ENCODE data around the gene LDLRAD4. TPM values are rescaled to one million over a fixed set of nuclear protein-coding genes. Genes with fewer than 3 reads are reported as not detected.

LDLRAD4 gene
- total and polyA plus RNA-seq, 2 donors (not counting 1 experiment from before 2014, with no cell fraction given), result 13.9 to 35.7 TPM

GRCh38 chr18:13486284-13486683 is 267.7 kb downstream of the LDLRAD4 start:
- H3K4me1 Mint-ChIP-seq, result peaks cover 29% of the 10 kb centered on the region
- H3K27ac Mint-ChIP-seq, result no peak overlapping the region

GRCh38 chr18:13486686-13487085 is 268.1 kb downstream of the LDLRAD4 start:
- DNase-seq, result no peak
- no peak for TF ChIP-seq EZH2 (IDR thresholded peaks at IDR 0.05; ENCODE audit: borderline replicate concordance, insufficient read depth, low read depth, low read length, poor library complexity, severe bottlenecking)
- Histone ChIP-seq H3K9me3 (ENCODE audit: control extremely low read depth in 1 of 3, control insufficient read depth in 2 of 3, insufficient read depth in 1 of 3, low read length in 2 of 3) (no peaks in the 10 kb centered on the region), H3K4me3 (ENCODE audit: control extremely low read depth in 1 of 5, extremely low read depth in 1 of 5, insufficient read depth in 1 of 5, low read depth in 2 of 5, low read length in 4 of 5) (no peak overlapping the region), H3K27me3 (replicated peaks in 1 of 4; ENCODE audit: control extremely low read depth in 1 of 4, control insufficient read depth in 3 of 4, insufficient read depth in 4 of 4, low read length in 3 of 4) (no peaks in the 10 kb centered on the region), H4K20me1 (ENCODE audit: control insufficient read depth, insufficient read depth, low read length, poor library complexity, severe bottlenecking) (no peaks in the 10 kb centered on the region), H3K79me2 (ENCODE audit: control insufficient read depth, insufficient read depth, low read length) (peaks cover 16% of the 10 kb centered on the region), H3K9ac (ENCODE audit: low read length) (no peak overlapping the region), H2AFZ (ENCODE audit: insufficient read depth, low read depth, low read length, poor library complexity, severe bottlenecking) (no peak overlapping the region), H3K4me1 (ENCODE audit: control insufficient read depth in 2 of 2, insufficient read depth in 2 of 2, low read length in 2 of 2) (peaks cover 10 to 14% of the 10 kb centered on the region in 2 donors), H3K27ac (ENCODE audit: low read length in 2 of 2) (no peak overlapping the region), H3K36me3 (replicated peaks in 1 of 2; ENCODE audit: control extremely low read depth in 1 of 2, control insufficient read depth in 1 of 2, extremely low read depth in 1 of 2, insufficient read depth in 2 of 2, low read length in 1 of 2) (peaks cover 0 to 18% of the 10 kb centered on the region in 2 experiments), H3K4me2 (replicated peaks; ENCODE audit: low read depth, low read length, poor library complexity, severe bottlenecking) (no peak overlapping the region)
- Mint-ChIP-seq H3K4me3 (no peak overlapping the region), H3K9me3 (ENCODE audit: insufficient read depth) (peaks cover 2% of the 10 kb centered on the region), H3K4me1 (peaks cover 25% of the 10 kb centered on the region), H3K27me3 (no peaks in the 10 kb centered on the region), H3K27ac (no peak overlapping the region)
- POLR2A ChIA-PET, result no interaction called here
- intact Hi-C loops (cut with micrococcal nuclease), result no loop called here
- CTCF ChIA-PET, result no interaction called here
- WGBS (ENCODE audit: insufficient coverage), result 100% methylated on average over 7 of the region's 9 CpGs
- no peak for ATAC-seq (ENCODE audit: low read depth)

More at GRCh38 chr18:13486284-13486683, 267.7 kb downstream of the LDLRAD4 start:
- no peak overlapping the region for H3K4me3 Mint-ChIP-seq
- ATAC-seq (ENCODE audit: low read depth) (no peak), DNase-seq (no peak)
- Histone ChIP-seq H3K4me1 (ENCODE audit: control insufficient read depth in 2 of 2, insufficient read depth in 2 of 2, low read length in 2 of 2) (peaks cover 14 to 18% of the 10 kb centered on the region in 2 donors), H3K79me2 (ENCODE audit: control insufficient read depth, insufficient read depth, low read length) (peaks cover 17% of the 10 kb centered on the region), H3K4me2 (replicated peaks; ENCODE audit: low read depth, low read length, poor library complexity, severe bottlenecking) (no peak overlapping the region), H3K27me3 (replicated peaks in 1 of 4; ENCODE audit: control extremely low read depth in 1 of 4, control insufficient read depth in 3 of 4, insufficient read depth in 4 of 4, low read length in 3 of 4) (no peaks in the 10 kb centered on the region), H4K20me1 (ENCODE audit: control insufficient read depth, insufficient read depth, low read length, poor library complexity, severe bottlenecking) (no peaks in the 10 kb centered on the region), H3K9me3 (ENCODE audit: control extremely low read depth in 1 of 3, control insufficient read depth in 2 of 3, insufficient read depth in 1 of 3, low read length in 2 of 3) (no peaks in the 10 kb centered on the region), H3K9ac (ENCODE audit: low read length) (no peak overlapping the region), H3K27ac (ENCODE audit: low read length in 2 of 2) (no peak overlapping the region), H3K4me3 (ENCODE audit: control extremely low read depth in 1 of 5, extremely low read depth in 1 of 5, insufficient read depth in 1 of 5, low read depth in 2 of 5, low read length in 4 of 5) (no peak overlapping the region), H3K36me3 (replicated peaks in 1 of 2; ENCODE audit: control extremely low read depth in 1 of 2, control insufficient read depth in 1 of 2, extremely low read depth in 1 of 2, insufficient read depth in 2 of 2, low read length in 1 of 2) (peaks cover 0 to 18% of the 10 kb centered on the region in 2 experiments), H2AFZ (ENCODE audit: insufficient read depth, low read depth, low read length, poor library complexity, severe bottlenecking) (no peak overlapping the region)
- ChIA-PET CTCF (no interaction called here), POLR2A (no interaction called here)
- WGBS (ENCODE audit: insufficient coverage), result no CpG with 5 or more reads among the region's 5 CpGs
- intact Hi-C loops (cut with micrococcal nuclease), result no loop called here
- TF ChIP-seq CTCF (IDR thresholded peaks at IDR 0.05), result no peak
- TF ChIP-seq EZH2 (IDR thresholded peaks at IDR 0.05; ENCODE audit: borderline replicate concordance, insufficient read depth, low read depth, low read length, poor library complexity, severe bottlenecking), result no peak
- H3K9me3 Mint-ChIP-seq (ENCODE audit: insufficient read depth), result peaks cover 2% of the 10 kb centered on the region
- no peaks in the 10 kb centered on the region for H3K27me3 Mint-ChIP-seq
